ENCODE measurements around the gene GMPR2.

Gene GMPR2

GRCh38 chr14:24268225-24268624 is 35.5 kb downstream of the GMPR2 start:
- no peak for FAIRE-seq

- FAIRE-seq: no peak
Measured at GRCh38 chr14:24269368-24269767, 36.6 kb downstream of the GMPR2 start.

DNA sequence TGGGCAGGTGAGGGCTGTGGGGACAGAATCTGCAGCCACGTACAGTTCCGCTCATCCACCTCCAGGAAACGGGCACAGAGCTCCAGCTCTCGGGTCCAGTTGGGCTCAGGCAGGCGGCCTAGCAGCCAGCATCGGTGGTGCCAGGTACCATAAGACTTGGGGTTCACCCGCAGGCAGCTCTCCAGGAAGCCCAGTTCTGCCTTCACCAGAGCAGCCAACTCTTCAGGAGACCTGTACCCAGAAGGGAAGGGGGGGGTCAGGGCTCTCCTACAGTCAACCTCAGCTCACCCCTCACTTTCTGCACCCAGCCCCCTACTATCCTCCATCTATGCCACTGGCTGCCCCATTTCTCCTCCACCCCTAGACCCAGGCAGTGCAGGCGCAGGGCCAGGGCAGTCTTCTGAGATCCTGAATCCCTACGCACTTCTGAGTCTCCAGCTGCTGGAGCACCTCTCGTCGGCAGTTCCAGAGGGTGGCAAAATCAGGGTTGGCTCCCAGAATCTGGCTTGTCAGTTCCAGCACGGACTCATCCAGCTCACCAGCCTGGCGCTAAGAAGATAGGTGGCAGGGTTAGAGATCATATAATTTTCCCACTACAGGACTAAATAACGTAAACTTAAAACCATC is 37.3 kb downstream of the GMPR2 start:
- no peak for FAIRE-seq

DNA sequence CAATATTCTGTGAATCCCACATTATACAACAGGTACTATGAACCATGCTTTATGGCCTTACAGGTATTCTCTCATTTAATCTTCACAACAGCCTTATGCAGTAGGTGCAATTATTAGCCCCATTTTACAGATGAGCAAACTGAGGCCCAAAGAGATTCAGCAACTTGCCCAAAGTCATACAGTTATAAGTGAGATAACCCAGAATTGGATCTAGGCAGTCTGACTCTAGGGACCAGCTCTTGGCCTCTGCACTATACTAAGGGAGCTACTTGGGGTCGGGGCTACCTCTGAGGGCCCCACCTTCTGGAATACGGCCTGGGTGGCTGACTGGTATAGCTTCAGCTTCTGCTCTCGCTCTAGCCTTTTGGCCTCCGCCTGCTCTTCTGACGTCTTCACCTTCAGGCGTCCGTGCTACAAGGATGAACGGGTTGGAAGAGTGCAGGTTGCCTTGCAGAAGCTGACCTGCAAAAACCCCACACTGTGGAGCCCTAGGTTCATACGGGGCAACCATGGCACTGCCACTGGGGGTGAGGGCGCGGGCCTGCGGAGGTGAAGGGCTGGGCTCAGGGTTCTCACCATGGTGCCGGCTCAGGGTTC is 37.9 kb downstream of the GMPR2 start:
- no peak for FAIRE-seq

GRCh38 chr14:24271134-24271833 is 38.6 kb downstream of the GMPR2 start, which contains the start of gene RABGGTA:
Gene RABGGTA (minus strand): TSS chr14:24271597. CDS start chr14:24271115, 482 bp downstream.
- FAIRE-seq: no peak

DNA sequence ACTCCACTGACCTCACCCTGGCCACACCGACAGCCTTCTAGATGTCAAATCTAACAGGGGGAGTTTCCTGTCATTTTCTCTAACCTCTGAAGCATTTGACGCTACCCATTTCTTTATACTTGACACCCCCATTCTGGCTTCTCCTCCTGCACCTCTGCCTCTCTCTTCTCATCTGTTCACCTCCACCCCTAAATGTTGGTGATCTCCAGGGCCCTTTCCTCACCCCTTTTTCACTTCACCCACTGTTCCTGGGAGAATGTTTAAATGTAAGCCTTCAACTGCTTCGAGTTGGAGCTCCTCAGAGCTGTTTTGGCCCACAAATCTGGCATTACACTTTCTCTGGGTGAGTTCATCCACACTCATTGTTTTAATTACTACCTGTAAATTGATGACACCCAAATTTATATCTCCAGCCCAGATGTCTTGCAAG is 39.1 kb downstream of the GMPR2 start:
- no peak for FAIRE-seq

- no peak for FAIRE-seq
Measured at GRCh38 chr14:24272467-24272866, 39.7 kb downstream of the GMPR2 start.

- FAIRE-seq: no peak
Measured at GRCh38 chr14:24273422-24273998, 40.8 kb downstream of the GMPR2 start.

GRCh38 chr14:24274101-24274543 is 41.4 kb downstream of the GMPR2 start:
- FAIRE-seq: no peak

DNA sequence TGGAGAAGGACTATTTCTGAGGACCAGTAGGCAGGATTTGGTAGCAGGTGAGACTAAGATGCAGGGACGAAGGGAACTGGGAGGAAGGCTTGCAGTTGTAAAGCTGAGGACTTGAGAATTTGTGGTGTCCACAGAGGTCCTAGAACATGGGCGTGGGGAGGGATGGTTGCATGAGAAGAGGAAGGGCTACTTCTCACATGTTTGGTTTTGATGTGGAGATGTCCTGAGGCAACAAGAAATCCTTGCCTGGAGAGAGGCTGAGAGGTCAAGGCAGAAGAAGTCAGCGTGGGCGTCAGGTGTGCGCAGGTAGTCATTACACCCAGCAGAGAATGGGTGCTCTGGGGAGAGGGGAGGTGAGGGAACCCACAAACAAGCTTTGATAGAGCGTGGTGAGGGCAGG is 44.3 kb downstream of the GMPR2 start:
- no peak for FAIRE-seq

DNA sequence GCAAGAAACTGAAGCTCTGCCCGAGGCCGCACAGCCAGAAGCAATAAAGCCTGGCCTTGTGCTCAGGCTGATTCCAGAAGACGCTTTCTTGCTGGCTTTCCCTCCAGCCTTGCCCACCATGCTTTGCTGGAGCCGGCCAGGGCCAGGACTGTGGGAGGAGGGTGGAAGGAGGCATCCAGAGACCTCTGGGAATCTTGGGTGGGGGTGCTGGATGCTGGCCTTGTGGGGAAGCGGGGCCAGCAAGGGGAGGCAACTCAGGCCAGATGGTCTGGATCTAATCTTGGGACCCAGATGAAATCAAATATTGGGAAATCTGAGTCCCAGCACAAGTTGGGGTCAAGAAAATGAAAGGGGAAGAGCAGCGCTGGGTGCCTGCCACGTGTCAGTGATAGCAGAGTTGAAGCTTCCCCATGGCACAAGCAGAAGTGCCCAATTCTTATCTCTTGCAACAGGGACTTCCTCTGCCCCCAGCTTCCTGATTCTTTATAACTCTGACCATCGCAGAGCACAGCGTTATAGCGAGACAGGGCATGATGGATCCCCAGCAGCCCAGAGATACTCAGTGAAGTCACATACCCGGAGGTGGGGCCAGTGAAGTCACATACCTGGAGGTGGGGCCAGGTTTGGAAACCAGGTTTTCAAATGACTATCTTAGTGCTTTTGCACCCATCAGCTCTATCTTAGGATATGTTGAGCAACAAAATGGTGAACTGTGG is 45.0 kb downstream of the GMPR2 start:
- FAIRE-seq: no peak

DNA sequence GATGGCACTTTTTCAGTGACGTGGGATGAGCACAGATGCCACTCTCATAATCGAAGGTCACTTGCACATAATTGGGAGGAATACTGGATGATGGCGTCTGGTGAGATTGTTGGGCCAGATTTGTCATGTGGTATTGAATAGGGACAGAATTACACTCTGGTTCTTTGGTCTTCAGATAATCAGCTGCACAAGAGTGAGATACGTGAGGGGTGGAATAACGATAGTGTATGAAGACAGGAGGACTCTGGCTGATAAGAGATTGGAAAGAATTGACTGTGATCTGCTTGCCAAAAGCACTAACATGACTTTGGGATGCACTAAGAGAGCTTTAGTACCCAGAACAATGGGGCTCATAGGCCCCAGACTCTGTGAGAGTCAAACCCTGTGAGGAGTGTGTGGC is 45.7 kb downstream of the GMPR2 start:
- no peak for FAIRE-seq

- no peak for FAIRE-seq
Measured at GRCh38 chr14:24279301-24280186, 46.8 kb downstream of the GMPR2 start.

DNA sequence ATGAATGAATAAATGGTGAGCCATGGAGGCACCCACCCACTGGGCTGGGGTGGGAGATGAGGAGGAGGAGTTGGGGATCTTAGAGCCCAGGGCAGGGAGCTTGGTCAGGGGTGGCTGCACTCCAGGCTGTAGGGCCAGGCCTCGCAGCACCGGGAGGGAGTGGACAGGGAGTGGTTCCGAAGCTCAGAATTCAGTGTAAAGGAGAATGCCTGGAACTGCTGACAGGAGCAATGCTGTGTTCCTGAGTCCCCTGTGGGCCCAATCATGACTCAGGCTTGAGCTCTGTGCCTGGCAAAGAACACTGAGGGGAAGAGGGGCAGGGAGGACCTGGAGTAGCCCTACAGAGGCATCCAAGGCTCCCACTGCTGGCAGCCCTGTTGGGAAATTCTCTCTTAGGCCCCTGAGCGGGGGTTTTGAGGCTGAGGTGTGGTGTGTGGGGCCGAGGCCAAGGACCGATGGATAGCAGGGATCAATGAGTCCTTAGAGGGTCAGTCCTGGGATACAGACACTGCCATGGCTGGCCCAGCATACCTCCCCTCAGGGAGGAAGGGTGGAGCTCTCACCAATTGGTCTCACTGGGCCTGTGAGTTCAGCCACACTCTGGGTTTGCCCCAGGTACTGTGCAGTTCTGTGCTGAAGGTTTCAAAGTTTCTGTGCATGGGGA is 48.2 kb downstream of the GMPR2 start:
- FAIRE-seq: no peak

GRCh38 chr14:24281636-24282035 is 48.9 kb downstream of the GMPR2 start:
- no peak for FAIRE-seq

DNA sequence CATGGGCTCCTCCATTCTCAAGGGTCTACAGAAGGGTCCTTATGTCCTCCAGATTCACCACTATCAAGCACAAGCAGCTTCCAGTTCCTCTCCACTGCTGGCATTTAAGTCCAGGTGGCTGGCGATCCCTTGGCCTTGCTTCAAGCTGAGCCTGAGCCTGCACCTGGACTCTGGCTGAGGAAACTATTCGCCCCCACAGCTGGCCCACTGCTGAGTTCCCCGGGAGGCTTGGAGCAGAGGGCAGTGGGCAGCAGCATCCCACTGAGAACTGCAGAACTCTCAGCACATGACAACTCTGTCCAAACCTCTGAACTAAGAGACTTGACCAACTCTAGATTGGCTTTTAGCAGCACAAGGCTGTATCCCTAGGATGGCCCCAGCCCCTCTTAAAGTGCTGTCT is 50.0 kb downstream of the GMPR2 start:
- FAIRE-seq: no peak

GRCh38 chr14:24283796-24284460 is 51.2 kb downstream of the GMPR2 start:
- FAIRE-seq: no peak

DNA sequence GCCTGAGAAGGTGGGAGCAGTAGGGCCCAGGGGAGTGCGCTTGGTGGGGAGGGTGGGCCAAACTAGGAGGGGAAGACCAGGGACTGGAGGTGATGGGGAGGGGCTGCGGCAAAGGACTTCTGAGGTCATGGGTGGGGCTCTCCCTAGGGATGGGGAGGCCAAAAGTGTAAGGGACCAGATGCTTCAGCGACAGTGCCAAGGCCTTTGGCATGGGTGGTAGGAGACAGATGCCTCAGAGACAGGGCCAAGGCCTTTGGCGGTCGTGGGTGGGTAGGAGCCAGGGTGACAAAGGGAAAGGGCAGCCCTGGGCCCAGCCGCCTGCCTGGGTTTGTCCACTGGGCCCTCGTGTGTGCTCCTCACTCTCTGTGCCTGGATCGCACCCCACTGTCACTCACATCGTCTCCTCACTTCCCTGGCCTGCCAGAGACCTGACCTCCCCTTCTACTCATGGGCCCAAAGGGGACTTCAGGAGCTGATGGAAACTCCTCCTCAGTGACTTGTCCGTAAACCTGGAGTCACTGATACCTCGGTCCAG is 51.8 kb downstream of the GMPR2 start:
- FAIRE-seq: no peak

DNA sequence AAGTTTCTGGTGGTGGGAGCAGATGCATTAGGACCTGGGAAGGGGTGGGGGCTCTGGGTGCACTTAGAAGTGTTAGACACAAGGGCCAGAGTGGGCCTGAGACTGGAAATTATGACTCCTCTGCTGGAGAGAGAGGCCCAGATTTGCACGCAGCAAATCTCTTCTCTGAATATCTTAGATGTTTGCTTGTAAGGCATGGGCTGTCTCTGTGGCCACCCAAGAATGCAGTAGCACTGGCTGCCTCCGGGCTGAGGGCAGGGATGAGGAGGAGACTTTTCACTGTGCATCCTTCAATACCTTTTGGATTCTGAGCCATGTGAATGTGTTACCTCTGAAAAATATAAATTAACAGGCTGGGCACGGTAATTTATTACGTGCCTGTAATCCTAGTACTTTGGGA is 52.6 kb downstream of the GMPR2 start:
- FAIRE-seq: no peak

GRCh38 chr14:24286996-24287395 is 54.3 kb downstream of the GMPR2 start:
- no peak for FAIRE-seq
